ENCODE measurements around the gene NGRN. TPM values are rescaled to one million over a fixed set of nuclear protein-coding genes. Genes with fewer than 3 reads are reported as not detected.

NGRN gene
- total and polyA plus RNA-seq, 2 experiments from 2014 or later: 88.9 to 131 TPM

- TF ChIP-seq, protein P1, sequence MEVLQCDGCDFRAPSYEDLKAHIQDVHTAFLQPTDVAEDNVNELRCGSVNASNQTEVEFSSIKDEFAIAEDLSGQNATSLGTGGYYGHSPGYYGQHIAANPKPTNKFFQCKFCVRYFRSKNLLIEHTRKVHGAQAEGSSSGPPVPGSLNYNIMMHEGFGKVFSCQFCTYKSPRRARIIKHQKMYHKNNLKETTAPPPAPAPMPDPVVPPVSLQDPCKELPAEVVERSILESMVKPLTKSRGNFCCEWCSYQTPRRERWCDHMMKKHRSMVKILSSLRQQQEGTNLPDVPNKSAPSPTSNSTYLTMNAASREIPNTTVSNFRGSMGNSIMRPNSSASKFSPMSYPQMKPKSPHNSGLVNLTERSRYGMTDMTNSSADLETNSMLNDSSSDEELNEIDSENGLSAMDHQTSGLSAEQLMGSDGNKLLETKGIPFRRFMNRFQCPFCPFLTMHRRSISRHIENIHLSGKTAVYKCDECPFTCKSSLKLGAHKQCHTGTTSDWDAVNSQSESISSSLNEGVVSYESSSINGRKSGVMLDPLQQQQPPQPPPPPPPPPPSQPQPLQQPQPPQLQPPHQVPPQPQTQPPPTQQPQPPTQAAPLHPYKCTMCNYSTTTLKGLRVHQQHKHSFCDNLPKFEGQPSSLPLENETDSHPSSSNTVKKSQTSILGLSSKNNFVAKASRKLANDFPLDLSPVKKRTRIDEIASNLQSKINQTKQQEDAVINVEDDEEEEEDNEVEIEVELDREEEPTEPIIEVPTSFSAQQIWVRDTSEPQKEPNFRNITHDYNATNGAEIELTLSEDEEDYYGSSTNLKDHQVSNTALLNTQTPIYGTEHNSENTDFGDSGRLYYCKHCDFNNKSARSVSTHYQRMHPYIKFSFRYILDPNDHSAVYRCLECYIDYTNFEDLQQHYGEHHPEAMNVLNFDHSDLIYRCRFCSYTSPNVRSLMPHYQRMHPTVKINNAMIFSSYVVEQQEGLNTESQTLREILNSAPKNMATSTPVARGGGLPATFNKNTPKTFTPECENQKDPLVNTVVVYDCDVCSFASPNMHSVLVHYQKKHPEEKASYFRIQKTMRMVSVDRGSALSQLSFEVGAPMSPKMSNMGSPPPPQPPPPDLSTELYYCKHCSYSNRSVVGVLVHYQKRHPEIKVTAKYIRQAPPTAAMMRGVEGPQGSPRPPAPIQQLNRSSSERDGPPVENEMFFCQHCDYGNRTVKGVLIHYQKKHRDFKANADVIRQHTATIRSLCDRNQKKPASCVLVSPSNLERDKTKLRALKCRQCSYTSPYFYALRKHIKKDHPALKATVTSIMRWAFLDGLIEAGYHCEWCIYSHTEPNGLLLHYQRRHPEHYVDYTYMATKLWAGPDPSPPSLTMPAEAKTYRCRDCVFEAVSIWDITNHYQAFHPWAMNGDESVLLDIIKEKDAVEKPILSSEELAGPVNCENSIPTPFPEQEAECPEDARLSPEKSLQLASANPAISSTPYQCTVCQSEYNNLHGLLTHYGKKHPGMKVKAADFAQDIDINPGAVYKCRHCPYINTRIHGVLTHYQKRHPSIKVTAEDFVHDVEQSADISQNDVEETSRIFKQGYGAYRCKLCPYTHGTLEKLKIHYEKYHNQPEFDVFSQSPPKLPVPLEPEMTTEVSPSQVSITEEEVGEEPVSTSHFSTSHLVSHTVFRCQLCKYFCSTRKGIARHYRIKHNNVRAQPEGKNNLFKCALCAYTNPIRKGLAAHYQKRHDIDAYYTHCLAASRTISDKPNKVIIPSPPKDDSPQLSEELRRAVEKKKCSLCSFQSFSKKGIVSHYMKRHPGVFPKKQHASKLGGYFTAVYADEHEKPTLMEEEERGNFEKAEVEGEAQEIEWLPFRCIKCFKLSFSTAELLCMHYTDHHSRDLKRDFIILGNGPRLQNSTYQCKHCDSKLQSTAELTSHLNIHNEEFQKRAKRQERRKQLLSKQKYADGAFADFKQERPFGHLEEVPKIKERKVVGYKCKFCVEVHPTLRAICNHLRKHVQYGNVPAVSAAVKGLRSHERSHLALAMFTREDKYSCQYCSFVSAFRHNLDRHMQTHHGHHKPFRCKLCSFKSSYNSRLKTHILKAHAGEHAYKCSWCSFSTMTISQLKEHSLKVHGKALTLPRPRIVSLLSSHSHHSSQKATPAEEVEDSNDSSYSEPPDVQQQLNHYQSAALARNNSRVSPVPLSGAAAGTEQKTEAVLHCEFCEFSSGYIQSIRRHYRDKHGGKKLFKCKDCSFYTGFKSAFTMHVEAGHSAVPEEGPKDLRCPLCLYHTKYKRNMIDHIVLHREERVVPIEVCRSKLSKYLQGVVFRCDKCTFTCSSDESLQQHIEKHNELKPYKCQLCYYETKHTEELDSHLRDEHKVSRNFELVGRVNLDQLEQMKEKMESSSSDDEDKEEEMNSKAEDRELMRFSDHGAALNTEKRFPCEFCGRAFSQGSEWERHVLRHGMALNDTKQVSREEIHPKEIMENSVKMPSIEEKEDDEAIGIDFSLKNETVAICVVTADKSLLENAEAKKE (CRISPR knock-in tag; IDR thresholded peaks at IDR 0.05): no peak
Observed at GRCh38 chr15:90268415-90268814, 2.9 kb downstream of the NGRN start (continued).

DNA sequence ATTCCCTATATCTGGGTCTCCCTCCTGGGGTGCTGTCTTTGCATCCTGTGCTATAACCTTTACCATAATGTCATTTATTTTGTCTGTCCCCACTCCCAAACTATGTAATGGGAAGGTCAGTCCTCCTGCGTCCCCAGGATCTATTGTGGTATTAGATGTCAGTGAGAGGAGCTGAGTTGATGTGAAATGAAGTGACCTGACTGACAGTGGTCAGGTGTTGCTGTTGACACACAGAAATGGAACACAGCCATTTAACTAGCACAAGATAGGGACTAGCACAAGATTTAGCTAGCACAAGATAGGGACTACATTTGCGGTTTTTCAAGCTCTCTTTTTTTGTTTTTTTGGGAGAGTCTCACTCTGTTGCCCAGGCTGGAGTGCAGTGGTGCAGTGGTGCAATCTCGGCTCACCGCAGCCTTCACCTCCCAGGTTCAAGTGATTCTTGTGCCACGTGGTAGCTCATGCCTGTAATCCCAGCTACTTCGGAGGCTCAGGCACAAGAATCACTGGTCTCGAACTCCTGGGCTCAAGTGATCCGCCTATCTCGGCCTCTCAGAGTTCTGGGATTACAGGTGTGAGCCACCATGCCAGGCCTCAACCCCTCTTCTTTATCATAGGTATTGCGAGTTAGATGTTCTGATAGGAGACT is 5.2 kb downstream of the NGRN start:
- no peaks in the 10 kb centered on the region for H3K9me2 ChIP-seq (ENCODE audit: insufficient read depth)
- DNase-seq (ENCODE audit: low spot score) (no peak), ATAC-seq (no peak)
- H4K20me1 ChIP-seq (replicated peaks; ENCODE audit: insufficient read depth): peaks cover 41% of the 10 kb centered on the region
- Mint-ChIP-seq H3K4me1 (peaks cover 25% of the 10 kb centered on the region), H3K27ac (no peak overlapping the region), H3K36me3 (ENCODE audit: low read depth) (peaks cover 77% of the 10 kb centered on the region), H3K4me3 (no peak overlapping the region; the same call in 2 of the 3 replicates), H3K27me3 (ENCODE audit: insufficient read depth, low read depth, poor library complexity) (peaks cover 10% of the 10 kb centered on the region), H3K9me3 (no peaks in the 10 kb centered on the region)
- no peak overlapping the region for H3K4me2 ChIP-seq
- H3K4me3 ChIP-seq: no peak overlapping the region
- peaks cover 67% of the 10 kb centered on the region for H3K79me2 ChIP-seq (replicated peaks; ENCODE audit: insufficient read depth)
- H3K27me3 ChIP-seq (ENCODE audit: insufficient read depth): no peaks in the 10 kb centered on the region
- no peak overlapping the region for H2AFZ ChIP-seq
- peaks cover 20% of the 10 kb centered on the region for H3K36me3 ChIP-seq (ENCODE audit: insufficient read depth)
- peaks cover 18% of the 10 kb centered on the region for H3F3A ChIP-seq (replicated peaks; ENCODE audit: low read depth)
- peaks cover 20% of the 10 kb centered on the region for H3K4me1 ChIP-seq (ENCODE audit: insufficient read depth)
- TF ChIP-seq, protein P2, sequence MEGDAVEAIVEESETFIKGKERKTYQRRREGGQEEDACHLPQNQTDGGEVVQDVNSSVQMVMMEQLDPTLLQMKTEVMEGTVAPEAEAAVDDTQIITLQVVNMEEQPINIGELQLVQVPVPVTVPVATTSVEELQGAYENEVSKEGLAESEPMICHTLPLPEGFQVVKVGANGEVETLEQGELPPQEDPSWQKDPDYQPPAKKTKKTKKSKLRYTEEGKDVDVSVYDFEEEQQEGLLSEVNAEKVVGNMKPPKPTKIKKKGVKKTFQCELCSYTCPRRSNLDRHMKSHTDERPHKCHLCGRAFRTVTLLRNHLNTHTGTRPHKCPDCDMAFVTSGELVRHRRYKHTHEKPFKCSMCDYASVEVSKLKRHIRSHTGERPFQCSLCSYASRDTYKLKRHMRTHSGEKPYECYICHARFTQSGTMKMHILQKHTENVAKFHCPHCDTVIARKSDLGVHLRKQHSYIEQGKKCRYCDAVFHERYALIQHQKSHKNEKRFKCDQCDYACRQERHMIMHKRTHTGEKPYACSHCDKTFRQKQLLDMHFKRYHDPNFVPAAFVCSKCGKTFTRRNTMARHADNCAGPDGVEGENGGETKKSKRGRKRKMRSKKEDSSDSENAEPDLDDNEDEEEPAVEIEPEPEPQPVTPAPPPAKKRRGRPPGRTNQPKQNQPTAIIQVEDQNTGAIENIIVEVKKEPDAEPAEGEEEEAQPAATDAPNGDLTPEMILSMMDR (conservative IDR thresholded peaks at IDR 0.05; ENCODE audit: low read depth in 2 of 2): no peak
- TF ChIP-seq, protein P3, sequence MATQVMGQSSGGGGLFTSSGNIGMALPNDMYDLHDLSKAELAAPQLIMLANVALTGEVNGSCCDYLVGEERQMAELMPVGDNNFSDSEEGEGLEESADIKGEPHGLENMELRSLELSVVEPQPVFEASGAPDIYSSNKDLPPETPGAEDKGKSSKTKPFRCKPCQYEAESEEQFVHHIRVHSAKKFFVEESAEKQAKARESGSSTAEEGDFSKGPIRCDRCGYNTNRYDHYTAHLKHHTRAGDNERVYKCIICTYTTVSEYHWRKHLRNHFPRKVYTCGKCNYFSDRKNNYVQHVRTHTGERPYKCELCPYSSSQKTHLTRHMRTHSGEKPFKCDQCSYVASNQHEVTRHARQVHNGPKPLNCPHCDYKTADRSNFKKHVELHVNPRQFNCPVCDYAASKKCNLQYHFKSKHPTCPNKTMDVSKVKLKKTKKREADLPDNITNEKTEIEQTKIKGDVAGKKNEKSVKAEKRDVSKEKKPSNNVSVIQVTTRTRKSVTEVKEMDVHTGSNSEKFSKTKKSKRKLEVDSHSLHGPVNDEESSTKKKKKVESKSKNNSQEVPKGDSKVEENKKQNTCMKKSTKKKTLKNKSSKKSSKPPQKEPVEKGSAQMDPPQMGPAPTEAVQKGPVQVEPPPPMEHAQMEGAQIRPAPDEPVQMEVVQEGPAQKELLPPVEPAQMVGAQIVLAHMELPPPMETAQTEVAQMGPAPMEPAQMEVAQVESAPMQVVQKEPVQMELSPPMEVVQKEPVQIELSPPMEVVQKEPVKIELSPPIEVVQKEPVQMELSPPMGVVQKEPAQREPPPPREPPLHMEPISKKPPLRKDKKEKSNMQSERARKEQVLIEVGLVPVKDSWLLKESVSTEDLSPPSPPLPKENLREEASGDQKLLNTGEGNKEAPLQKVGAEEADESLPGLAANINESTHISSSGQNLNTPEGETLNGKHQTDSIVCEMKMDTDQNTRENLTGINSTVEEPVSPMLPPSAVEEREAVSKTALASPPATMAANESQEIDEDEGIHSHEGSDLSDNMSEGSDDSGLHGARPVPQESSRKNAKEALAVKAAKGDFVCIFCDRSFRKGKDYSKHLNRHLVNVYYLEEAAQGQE (IDR thresholded peaks at IDR 0.05; ENCODE audit: unreplicated experiment): no peak
- no peak for TF ChIP-seq POLR2AphosphoS5 (IDR thresholded peaks at IDR 0.05; ENCODE audit: low read depth)
- no peak for TF ChIP-seq STAT1 (IDR thresholded peaks at IDR 0.05; ENCODE audit: unreplicated experiment)
- TF ChIP-seq JUNB (IDR thresholded peaks at IDR 0.05; ENCODE audit: unreplicated experiment): no peak
- TF ChIP-seq ZNF114 (CRISPR knock-in tag; IDR thresholded peaks at IDR 0.05): no peak
- TF ChIP-seq NANOG (IDR thresholded peaks at IDR 0.05; ENCODE audit: borderline replicate concordance): no peak
- TF ChIP-seq, protein P4, sequence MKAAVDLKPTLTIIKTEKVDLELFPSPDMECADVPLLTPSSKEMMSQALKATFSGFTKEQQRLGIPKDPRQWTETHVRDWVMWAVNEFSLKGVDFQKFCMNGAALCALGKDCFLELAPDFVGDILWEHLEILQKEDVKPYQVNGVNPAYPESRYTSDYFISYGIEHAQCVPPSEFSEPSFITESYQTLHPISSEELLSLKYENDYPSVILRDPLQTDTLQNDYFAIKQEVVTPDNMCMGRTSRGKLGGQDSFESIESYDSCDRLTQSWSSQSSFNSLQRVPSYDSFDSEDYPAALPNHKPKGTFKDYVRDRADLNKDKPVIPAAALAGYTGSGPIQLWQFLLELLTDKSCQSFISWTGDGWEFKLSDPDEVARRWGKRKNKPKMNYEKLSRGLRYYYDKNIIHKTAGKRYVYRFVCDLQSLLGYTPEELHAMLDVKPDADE (IDR thresholded peaks at IDR 0.05): no peak
- TF ChIP-seq CREB1 (CRISPR knock-in tag; IDR thresholded peaks at IDR 0.05; ENCODE audit: low read depth): no peak
- no peak overlapping the region for H3K27ac ChIP-seq (ENCODE audit: low read depth)
